WTC11 (cell line): ENCODE data around the gene SLC16A10. TPM values are rescaled to one million over a fixed set of nuclear protein-coding genes. Genes with fewer than 3 reads are reported as not detected.

Experiments used
- ATAC-seq: fragments of 200-7000 bp; cut with Tn5 transposase; 2 replicates; pipeline ENCODE4 v1.10.0; 2021; ENCODE audit warnings: mild to moderate bottlenecking, moderate library complexity
- CTCF ChIA-PET: fragments of 300-600 bp; sonication (Branson Sonifier 250); formaldehyde crosslinking; loops from one replicate; lab custom pipeline; 2021; ENCODE audit warnings: antibody characterized with exemption; lab: Charles Lee
- POLR2A ChIA-PET: fragments of 350-600 bp; sonication (Branson Sonifier 250); formaldehyde crosslinking; loops from one replicate; lab custom pipeline; 2021; ENCODE audit warnings: antibody characterized with exemption; lab: Charles Lee
- DNase-seq: peaks from one replicate; pipeline ENCODE4 v3.0.0; 2021; ENCODE audit warnings: low spot score
- H3K27ac Mint-ChIP-seq: 2 replicates; pipeline ENCODE4 v1.8.0; 2021; ENCODE audit warnings: mixed read lengths
- H3K27me3 Mint-ChIP-seq: 2 replicates; pipeline ENCODE4 v1.8.0; 2021; ENCODE audit warnings: low read depth, mild to moderate bottlenecking, moderate library complexity, mixed read lengths
- H3K36me3 Mint-ChIP-seq: 2 replicates; pipeline ENCODE4 v1.8.0; 2021; ENCODE audit warnings: mixed read lengths
- H3K4me1 Mint-ChIP-seq: 2 replicates; pipeline ENCODE4 v1.8.0; 2022; ENCODE audit warnings: mixed read lengths
- H3K4me3 Mint-ChIP-seq: 2 replicates; pipeline ENCODE4 v1.8.0; 2021; ENCODE audit warnings: mild to moderate bottlenecking, moderate library complexity, mixed read lengths
- H3K9me3 Mint-ChIP-seq: 2 replicates; pipeline ENCODE4 v1.8.0; 2021; ENCODE audit warnings: mixed read lengths
- CREB1 ChIP-seq: sonication (generic); formaldehyde crosslinking; IDR thresholded peaks from 2 replicates; pipeline ENCODE4 v1.8.0; 2023; ENCODE audit warnings: mild to moderate bottlenecking, missing genetic modification reagents
- CREM ChIP-seq: sonication (generic); formaldehyde crosslinking; IDR thresholded peaks from 2 replicates; pipeline ENCODE4 v1.8.1; 2022; ENCODE audit warnings: mild to moderate bottlenecking, missing genetic modification reagents, moderate library complexity
- ESRRA ChIP-seq: sonication (generic); formaldehyde crosslinking; IDR thresholded peaks from 2 replicates; pipeline ENCODE4 v1.8.1; 2022; ENCODE audit warnings: mild to moderate bottlenecking, missing genetic modification reagents, borderline replicate concordance
- FOXP1 ChIP-seq: sonication (generic); formaldehyde crosslinking; IDR thresholded peaks from 2 replicates; pipeline ENCODE4 v1.8.0; 2022; ENCODE audit warnings: missing genetic modification reagents, mild to moderate bottlenecking, moderate library complexity, borderline replicate concordance
- GTF2I ChIP-seq: fragments of 250-450 bp; sonication (Bioruptor Pico); conservative IDR thresholded peaks from 2 replicates; pipeline ENCODE4 v1.4.0; 2021; ENCODE audit warnings: mild to moderate bottlenecking
- HMGA2 ChIP-seq: fragments of 250-450 bp; sonication (Bioruptor Pico); IDR thresholded peaks from 2 replicates; pipeline ENCODE4 v1.4.0; 2021; ENCODE audit warnings: mild to moderate bottlenecking, moderate library complexity
- NFATC4 ChIP-seq: fragments of 250-450 bp; sonication (Bioruptor Pico); IDR thresholded peaks from 2 replicates; pipeline ENCODE4 v1.9.0; 2021; ENCODE audit warnings: mild to moderate bottlenecking
- NFE2L1 ChIP-seq: sonication (generic); formaldehyde crosslinking; IDR thresholded peaks from 2 replicates; pipeline ENCODE4 v1.8.1; 2023; ENCODE audit warnings: missing genetic modification reagents
- SMAD4 ChIP-seq: sonication (generic); formaldehyde crosslinking; IDR thresholded peaks from 2 replicates; pipeline ENCODE4 v1.8.0; 2022; ENCODE audit warnings: mild to moderate bottlenecking, missing genetic modification reagents
- SP1 ChIP-seq: sonication (generic); formaldehyde crosslinking; conservative IDR thresholded peaks from 2 replicates; pipeline ENCODE4 v1.8.1; 2022; ENCODE audit warnings: missing genetic modification reagents
- ZNF138 ChIP-seq: sonication (generic); formaldehyde crosslinking; conservative IDR thresholded peaks from 2 replicates; pipeline ENCODE4 v1.8.1; 2022; ENCODE audit warnings: mild to moderate bottlenecking, moderate library complexity, missing genetic modification reagents
- ZNF232 ChIP-seq: sonication (generic); formaldehyde crosslinking; IDR thresholded peaks from 2 replicates; pipeline ENCODE4 v1.8.0; 2022; ENCODE audit warnings: mild to moderate bottlenecking, missing genetic modification reagents
- ZNF396 ChIP-seq: fragments of 250-450 bp; sonication (Bioruptor Pico); IDR thresholded peaks from 2 replicates; pipeline ENCODE4 v1.8.0; 2021; ENCODE audit warnings: mild to moderate bottlenecking, moderate library complexity, borderline replicate concordance
- ZNF671 ChIP-seq: fragments of 250-450 bp; sonication (Bioruptor Pico); IDR thresholded peaks from 2 replicates; pipeline ENCODE4 v1.8.0; 2021; ENCODE audit warnings: mild to moderate bottlenecking
- total RNA-seq: library from RNA; stranded (reverse); gene quantifications from 3 replicates; pipeline ENCODE4 v1.2.3, GENCODE V29; 2021
- TF ChIP-seq, protein P1 (sequence below): fragments of 250-450 bp; sonication (Bioruptor Pico); IDR thresholded peaks from 2 replicates; pipeline ENCODE4 v1.8.0; 2021; ENCODE audit warnings: mild to moderate bottlenecking
- TF ChIP-seq, protein P2 (sequence below): sonication (generic); formaldehyde crosslinking; IDR thresholded peaks from 2 replicates; pipeline ENCODE4 v1.8.1; 2022; ENCODE audit warnings: mild to moderate bottlenecking, missing genetic modification reagents, moderate library complexity, borderline replicate concordance
- TF ChIP-seq, protein P3 (sequence below): sonication (generic); formaldehyde crosslinking; conservative IDR thresholded peaks from 2 replicates; pipeline ENCODE4 v1.8.1; 2023; ENCODE audit warnings: mild to moderate bottlenecking, low read depth, missing genetic modification reagents, moderate library complexity
- TF ChIP-seq, protein P4 (sequence below): sonication (generic); formaldehyde crosslinking; IDR thresholded peaks from 2 replicates; pipeline ENCODE4 v1.8.0; 2022; ENCODE audit warnings: mild to moderate bottlenecking, missing genetic modification reagents
- TF ChIP-seq, protein P5 (sequence below): sonication (generic); formaldehyde crosslinking; IDR thresholded peaks from 2 replicates; pipeline ENCODE4 v1.8.1; 2022; ENCODE audit warnings: low read depth, mild to moderate bottlenecking, moderate library complexity, missing genetic modification reagents, borderline replicate concordance
- TF ChIP-seq, protein P6 (sequence below): sonication (generic); formaldehyde crosslinking; IDR thresholded peaks from 2 replicates; pipeline ENCODE4 v1.8.0; 2022; ENCODE audit warnings: mild to moderate bottlenecking, missing genetic modification reagents
- TF ChIP-seq, protein P7 (sequence below): sonication (generic); formaldehyde crosslinking; IDR thresholded peaks from 2 replicates; pipeline ENCODE4 v1.8.1; 2022; ENCODE audit warnings: missing genetic modification reagents, borderline replicate concordance
- TF ChIP-seq, protein P8 (sequence below): fragments of 250-450 bp; sonication (Bioruptor Pico); conservative IDR thresholded peaks from 2 replicates; pipeline ENCODE4 v1.9.0; 2021; ENCODE audit warnings: mild to moderate bottlenecking

SLC16A10 gene
- total RNA-seq, 1 experiment from 2014 or later = 18.4 TPM

DNA sequence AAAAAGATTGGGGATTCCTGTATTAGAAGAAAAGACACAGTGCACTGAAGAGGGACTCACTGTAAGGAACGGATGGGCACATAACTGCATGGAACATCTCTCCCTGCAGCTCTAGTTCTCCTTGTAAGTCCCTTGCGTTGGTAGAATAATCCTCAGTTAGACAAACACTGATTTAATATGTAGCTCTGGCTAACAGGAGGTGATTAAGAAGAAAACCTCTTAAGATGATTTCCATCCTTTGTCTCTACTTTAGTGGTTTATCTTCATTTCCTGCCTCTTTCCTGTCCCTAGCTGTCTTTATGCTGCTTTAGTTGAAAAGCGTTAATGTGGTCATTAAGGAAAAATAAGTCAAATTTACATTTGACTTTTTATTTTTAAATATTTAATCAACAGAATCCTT lies 86.6 kb downstream of the SLC16A10 start:
- Mint-ChIP-seq H3K4me3 (no peak overlapping the region), H3K36me3 (no peaks in the 10 kb centered on the region), H3K9me3 (no peaks in the 10 kb centered on the region), H3K27ac (no peak overlapping the region), H3K27me3 (no peaks in the 10 kb centered on the region)
- no peak for ATAC-seq
- no peak for DNase-seq
- ChIA-PET CTCF (interaction anchor here (0.6 to 2.3 kb wide), 3 partner anchors 36 to 131 kb away, joined by 3 to 7 read pairs (median 3); a partner anchor contains a TSS), POLR2A (no interaction called here)
- TF ChIP-seq, protein P1, sequence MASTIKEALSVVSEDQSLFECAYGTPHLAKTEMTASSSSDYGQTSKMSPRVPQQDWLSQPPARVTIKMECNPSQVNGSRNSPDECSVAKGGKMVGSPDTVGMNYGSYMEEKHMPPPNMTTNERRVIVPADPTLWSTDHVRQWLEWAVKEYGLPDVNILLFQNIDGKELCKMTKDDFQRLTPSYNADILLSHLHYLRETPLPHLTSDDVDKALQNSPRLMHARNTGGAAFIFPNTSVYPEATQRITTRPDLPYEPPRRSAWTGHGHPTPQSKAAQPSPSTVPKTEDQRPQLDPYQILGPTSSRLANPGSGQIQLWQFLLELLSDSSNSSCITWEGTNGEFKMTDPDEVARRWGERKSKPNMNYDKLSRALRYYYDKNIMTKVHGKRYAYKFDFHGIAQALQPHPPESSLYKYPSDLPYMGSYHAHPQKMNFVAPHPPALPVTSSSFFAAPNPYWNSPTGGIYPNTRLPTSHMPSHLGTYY (CRISPR knock-in tag) = no peak
- TF ChIP-seq SP1 (CRISPR knock-in tag) = no peak
- TF ChIP-seq SMAD4 = no peak
- no peak for TF ChIP-seq ZNF396 (CRISPR knock-in tag)
- TF ChIP-seq NFATC4 = no peak
- TF ChIP-seq, protein P2, sequence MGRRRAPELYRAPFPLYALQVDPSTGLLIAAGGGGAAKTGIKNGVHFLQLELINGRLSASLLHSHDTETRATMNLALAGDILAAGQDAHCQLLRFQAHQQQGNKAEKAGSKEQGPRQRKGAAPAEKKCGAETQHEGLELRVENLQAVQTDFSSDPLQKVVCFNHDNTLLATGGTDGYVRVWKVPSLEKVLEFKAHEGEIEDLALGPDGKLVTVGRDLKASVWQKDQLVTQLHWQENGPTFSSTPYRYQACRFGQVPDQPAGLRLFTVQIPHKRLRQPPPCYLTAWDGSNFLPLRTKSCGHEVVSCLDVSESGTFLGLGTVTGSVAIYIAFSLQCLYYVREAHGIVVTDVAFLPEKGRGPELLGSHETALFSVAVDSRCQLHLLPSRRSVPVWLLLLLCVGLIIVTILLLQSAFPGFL (CRISPR knock-in tag) = no peak
- no peak for TF ChIP-seq ZNF232 (CRISPR knock-in tag)
- TF ChIP-seq, all 79 proteins: peak for 0
- H3K4me1 Mint-ChIP-seq = peaks cover 18% of the 10 kb centered on the region

DNA sequence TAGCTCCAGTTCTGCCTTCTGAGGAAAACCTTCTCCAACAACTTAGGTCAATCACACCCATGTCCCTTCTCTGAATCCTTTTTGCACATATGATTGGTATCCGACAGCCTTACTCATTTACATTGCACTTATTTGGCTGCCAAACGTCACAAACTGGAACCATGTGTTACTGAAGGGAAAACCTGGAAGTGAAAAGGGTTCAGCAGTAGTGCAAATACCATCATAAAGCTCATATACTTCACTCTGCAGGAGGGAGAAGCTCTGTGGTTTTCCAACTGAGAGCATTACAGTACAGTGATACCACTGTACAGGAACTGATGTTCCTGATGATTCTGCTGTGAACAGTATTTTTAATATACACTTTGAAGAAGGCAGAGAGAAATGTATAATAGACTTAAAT lies 87.8 kb downstream of the SLC16A10 start:
- POLR2A ChIA-PET = no interaction called here
- ATAC-seq = no peak
- CTCF ChIA-PET = interaction anchor here (0.5 to 2.3 kb wide), 2 partner anchors 35 to 85 kb away, joined by 6 to 7 read pairs; no protein-coding TSS in a partner anchor
- TF ChIP-seq, protein P3, sequence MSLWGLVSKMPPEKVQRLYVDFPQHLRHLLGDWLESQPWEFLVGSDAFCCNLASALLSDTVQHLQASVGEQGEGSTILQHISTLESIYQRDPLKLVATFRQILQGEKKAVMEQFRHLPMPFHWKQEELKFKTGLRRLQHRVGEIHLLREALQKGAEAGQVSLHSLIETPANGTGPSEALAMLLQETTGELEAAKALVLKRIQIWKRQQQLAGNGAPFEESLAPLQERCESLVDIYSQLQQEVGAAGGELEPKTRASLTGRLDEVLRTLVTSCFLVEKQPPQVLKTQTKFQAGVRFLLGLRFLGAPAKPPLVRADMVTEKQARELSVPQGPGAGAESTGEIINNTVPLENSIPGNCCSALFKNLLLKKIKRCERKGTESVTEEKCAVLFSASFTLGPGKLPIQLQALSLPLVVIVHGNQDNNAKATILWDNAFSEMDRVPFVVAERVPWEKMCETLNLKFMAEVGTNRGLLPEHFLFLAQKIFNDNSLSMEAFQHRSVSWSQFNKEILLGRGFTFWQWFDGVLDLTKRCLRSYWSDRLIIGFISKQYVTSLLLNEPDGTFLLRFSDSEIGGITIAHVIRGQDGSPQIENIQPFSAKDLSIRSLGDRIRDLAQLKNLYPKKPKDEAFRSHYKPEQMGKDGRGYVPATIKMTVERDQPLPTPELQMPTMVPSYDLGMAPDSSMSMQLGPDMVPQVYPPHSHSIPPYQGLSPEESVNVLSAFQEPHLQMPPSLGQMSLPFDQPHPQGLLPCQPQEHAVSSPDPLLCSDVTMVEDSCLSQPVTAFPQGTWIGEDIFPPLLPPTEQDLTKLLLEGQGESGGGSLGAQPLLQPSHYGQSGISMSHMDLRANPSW = no peak
- no peak for TF ChIP-seq ESRRA (CRISPR knock-in tag)
- no peak for TF ChIP-seq CREM (CRISPR knock-in tag)
- TF ChIP-seq, protein P4, sequence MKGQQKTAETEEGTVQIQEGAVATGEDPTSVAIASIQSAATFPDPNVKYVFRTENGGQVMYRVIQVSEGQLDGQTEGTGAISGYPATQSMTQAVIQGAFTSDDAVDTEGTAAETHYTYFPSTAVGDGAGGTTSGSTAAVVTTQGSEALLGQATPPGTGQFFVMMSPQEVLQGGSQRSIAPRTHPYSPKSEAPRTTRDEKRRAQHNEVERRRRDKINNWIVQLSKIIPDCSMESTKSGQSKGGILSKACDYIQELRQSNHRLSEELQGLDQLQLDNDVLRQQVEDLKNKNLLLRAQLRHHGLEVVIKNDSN = no peak
- TF ChIP-seq, protein P5, sequence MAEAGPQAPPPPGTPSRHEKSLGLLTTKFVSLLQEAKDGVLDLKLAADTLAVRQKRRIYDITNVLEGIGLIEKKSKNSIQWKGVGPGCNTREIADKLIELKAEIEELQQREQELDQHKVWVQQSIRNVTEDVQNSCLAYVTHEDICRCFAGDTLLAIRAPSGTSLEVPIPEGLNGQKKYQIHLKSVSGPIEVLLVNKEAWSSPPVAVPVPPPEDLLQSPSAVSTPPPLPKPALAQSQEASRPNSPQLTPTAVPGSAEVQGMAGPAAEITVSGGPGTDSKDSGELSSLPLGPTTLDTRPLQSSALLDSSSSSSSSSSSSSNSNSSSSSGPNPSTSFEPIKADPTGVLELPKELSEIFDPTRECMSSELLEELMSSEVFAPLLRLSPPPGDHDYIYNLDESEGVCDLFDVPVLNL (CRISPR knock-in tag) = no peak
- no peak for TF ChIP-seq FOXP1 (CRISPR knock-in tag)
- TF ChIP-seq ZNF138 (CRISPR knock-in tag) = no peak
- TF ChIP-seq, protein P2 (CRISPR knock-in tag) = no peak
- TF ChIP-seq ZNF671 (CRISPR knock-in tag) = no peak
- TF ChIP-seq GTF2I = no peak
- TF ChIP-seq, protein P6, sequence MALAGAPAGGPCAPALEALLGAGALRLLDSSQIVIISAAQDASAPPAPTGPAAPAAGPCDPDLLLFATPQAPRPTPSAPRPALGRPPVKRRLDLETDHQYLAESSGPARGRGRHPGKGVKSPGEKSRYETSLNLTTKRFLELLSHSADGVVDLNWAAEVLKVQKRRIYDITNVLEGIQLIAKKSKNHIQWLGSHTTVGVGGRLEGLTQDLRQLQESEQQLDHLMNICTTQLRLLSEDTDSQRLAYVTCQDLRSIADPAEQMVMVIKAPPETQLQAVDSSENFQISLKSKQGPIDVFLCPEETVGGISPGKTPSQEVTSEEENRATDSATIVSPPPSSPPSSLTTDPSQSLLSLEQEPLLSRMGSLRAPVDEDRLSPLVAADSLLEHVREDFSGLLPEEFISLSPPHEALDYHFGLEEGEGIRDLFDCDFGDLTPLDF (CRISPR knock-in tag) = no peak
- no peak for TF ChIP-seq HMGA2 (CRISPR knock-in tag)
- TF ChIP-seq NFE2L1 (CRISPR knock-in tag) = no peak
- no peak for TF ChIP-seq CREB1
- TF ChIP-seq, protein P7, sequence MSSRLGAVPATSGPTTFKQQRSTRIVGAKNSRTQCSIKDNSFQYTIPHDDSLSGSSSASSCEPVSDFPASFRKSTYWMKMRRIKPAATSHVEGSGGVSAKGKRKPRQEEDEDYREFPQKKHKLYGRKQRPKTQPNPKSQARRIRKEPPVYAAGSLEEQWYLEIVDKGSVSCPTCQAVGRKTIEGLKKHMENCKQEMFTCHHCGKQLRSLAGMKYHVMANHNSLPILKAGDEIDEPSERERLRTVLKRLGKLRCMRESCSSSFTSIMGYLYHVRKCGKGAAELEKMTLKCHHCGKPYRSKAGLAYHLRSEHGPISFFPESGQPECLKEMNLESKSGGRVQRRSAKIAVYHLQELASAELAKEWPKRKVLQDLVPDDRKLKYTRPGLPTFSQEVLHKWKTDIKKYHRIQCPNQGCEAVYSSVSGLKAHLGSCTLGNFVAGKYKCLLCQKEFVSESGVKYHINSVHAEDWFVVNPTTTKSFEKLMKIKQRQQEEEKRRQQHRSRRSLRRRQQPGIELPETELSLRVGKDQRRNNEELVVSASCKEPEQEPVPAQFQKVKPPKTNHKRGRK (CRISPR knock-in tag) = no peak
- TF ChIP-seq, protein P8, sequence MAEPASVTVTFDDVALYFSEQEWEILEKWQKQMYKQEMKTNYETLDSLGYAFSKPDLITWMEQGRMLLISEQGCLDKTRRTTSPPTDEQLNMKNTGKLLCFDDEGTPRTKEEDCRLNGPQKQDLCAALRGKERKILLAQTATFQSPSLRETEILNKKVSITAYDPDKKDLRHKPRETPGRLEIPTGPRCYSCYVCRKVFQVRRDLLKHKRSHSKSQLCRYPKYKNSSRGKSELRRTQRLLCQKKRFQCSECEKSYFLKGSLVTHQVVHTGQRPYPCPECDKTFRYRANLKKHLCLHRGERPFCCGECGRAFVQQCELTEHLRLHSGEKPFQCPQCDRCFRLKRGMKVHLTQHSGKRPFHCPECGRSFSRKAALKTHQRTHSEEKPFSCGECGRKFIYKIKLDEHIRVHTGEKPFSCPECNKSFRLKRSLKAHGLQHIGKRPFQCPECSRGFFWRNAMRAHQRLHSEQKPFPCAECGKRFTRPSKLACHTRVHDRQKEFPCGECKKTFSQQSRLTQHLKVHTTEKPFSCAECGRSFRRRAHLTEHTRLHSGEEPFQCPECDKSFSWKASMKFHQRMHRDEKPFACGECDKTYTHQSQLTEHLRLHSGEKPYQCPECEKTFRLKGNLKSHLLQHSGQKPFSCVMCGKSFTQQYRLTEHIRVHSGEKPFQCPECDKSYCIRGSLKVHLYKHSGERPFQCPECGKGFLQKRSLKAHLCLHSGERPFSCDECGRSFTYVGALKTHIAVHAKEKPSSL (CRISPR knock-in tag) = no peak

More for the DNA sequence above, 87.8 kb downstream of the SLC16A10 start:
- H3K27ac Mint-ChIP-seq = no peak overlapping the region
- no peaks in the 10 kb centered on the region for H3K36me3 Mint-ChIP-seq
- H3K4me3 Mint-ChIP-seq = no peak overlapping the region
- peaks cover 18% of the 10 kb centered on the region for H3K4me1 Mint-ChIP-seq
- H3K27me3 Mint-ChIP-seq = no peaks in the 10 kb centered on the region
- DNase-seq = no peak
- no peaks in the 10 kb centered on the region for H3K9me3 Mint-ChIP-seq
